K562 (cell line): ENCODE measurements around the gene LRRC3C. TPM values are rescaled to one million over a fixed set of nuclear protein-coding genes. Genes with fewer than 3 reads are reported as not detected.
A peak's percentile ranks its signal among the peaks of the same experiment; 100 is the strongest.

Experiments
- ATAC-seq: fragments of 200-7000 bp; cut with Tn5 transposase; 3 replicates; pipeline ENCODE4 v1.9.1; 2020; ENCODE audit warnings: moderate library complexity
- BruUV-seq: library from RNA; stranded (reverse); fragments of 400-500 nt; replicated peaks from 2 replicates; lab custom pipeline; 2021; lab: Mats Ljungman, UMichigan
- CTCF ChIA-PET: fragments of 300-600 bp; formaldehyde crosslinking; extraction: SDS; loops from one replicate; lab custom pipeline; 2021; ENCODE audit warnings: low intra/inter-chr PET ratio; lab: Yijun Ruan, JAX
- POLR2A ChIA-PET: fragments of 300-600, 350-650 bp; sonication (Branson Sonifier 250); formaldehyde crosslinking; extraction: SDS; loops from one replicate; lab custom pipeline; 2021; ENCODE audit warnings: antibody characterized with exemption, inconsistent platforms; lab: Yijun Ruan, JAX
- DNase-seq, 4 experiments: peaks; one replicate each; pipeline versions ENCODE4 v3.0.0 to v3.0.0-alpha.2; 2011 to 2018; ENCODE audit warnings: low spot score in 3 of 4, mixed read lengths in 3 of 4; ENCODE audit errors: extremely low read depth in 1 of 4
- FAIRE-seq: peaks from 2 replicates; lab custom pipeline; 2011; peaks lifted over from hg19 to GRCh38; lab: Jason Lieb, UNC
- H2AFZ ChIP-seq: 2 replicates; pipeline ENCODE4 v1.6.0; 2011; ENCODE audit warnings: low read depth, low read length, control low read depth, inconsistent platforms
- H3K27ac ChIP-seq: fragments of 200-600 bp; 3 replicates; pipeline ENCODE4 v1.8.0; 2011; ENCODE audit warnings: low read depth, mild to moderate bottlenecking, control low read depth, inconsistent platforms, low read length, moderate library complexity, mixed read lengths; ENCODE audit errors: extremely low read depth
- H3K27me3 ChIP-seq, 2 experiments: fragments of 300-600 bp in 1 of 2; 2 replicates in 1 of 2; 3 replicates in 1 of 2; pipeline versions ENCODE4 v1.6.0 to v1.8.0; 2011; ENCODE audit warnings: inconsistent platforms in 2 of 2, low read length in 2 of 2, mild to moderate bottlenecking in 1 of 2, mixed read lengths in 1 of 2, moderate library complexity in 1 of 2; ENCODE audit not compliant: control insufficient read depth in 2 of 2, insufficient read depth in 2 of 2
- H3K36me3 ChIP-seq: fragments of 300-600 bp; 3 replicates; pipeline ENCODE4 v1.8.0; 2011; ENCODE audit warnings: mild to moderate bottlenecking, low read length, inconsistent platforms; ENCODE audit not compliant: control insufficient read depth, insufficient read depth
- H3K4me1 ChIP-seq, 2 experiments: fragments of 200-600 bp in 1 of 2; replicated peaks in 1 of 2; 2 replicates in 1 of 2; 3 replicates in 1 of 2; pipeline versions ENCODE4 v1.5.1 to v1.8.0; 2011; ENCODE audit warnings: inconsistent platforms in 2 of 2, low read length in 2 of 2, mild to moderate bottlenecking in 1 of 2, mixed read lengths in 1 of 2, moderate library complexity in 1 of 2; ENCODE audit not compliant: control insufficient read depth in 2 of 2, insufficient read depth in 2 of 2
- H3K4me2 ChIP-seq: 2 replicates; pipeline ENCODE4 v1.6.1; 2011; ENCODE audit warnings: low read length, control low read depth, inconsistent platforms, mixed read lengths; ENCODE audit not compliant: insufficient read depth
- H3K4me3 ChIP-seq: fragments of 200-600 bp; sonication (generic), shearing (Covaris generic); 2 replicates; pipeline ENCODE4 v1.5.1; 2016; ENCODE audit warnings: control low read depth, inconsistent platforms
- H3K79me2 ChIP-seq: fragments of 200-600 bp; 3 replicates; pipeline ENCODE4 v1.8.0; 2011; ENCODE audit warnings: low read length, inconsistent platforms; ENCODE audit not compliant: control insufficient read depth, insufficient read depth
- H3K9ac ChIP-seq, 2 experiments: 2 replicates each; pipeline versions ENCODE4 v1.6.0 to v1.6.1; 2011; ENCODE audit warnings: low read depth in 2 of 2, low read length in 2 of 2, control low read depth in 1 of 2, inconsistent platforms in 1 of 2, mild to moderate bottlenecking in 1 of 2, mixed read lengths in 1 of 2; ENCODE audit not compliant: insufficient read depth in 1 of 2
- H3K9me1 ChIP-seq: one replicate; pipeline ENCODE4 v1.6.0; 2011; ENCODE audit warnings: inconsistent platforms, mild to moderate bottlenecking, low read length, moderate library complexity; ENCODE audit not compliant: control insufficient read depth, insufficient read depth
- H3K9me3 ChIP-seq: replicated peaks from 2 replicates; pipeline ENCODE4 v1.5.1; 2011; ENCODE audit warnings: low read depth, low read length, inconsistent platforms; ENCODE audit not compliant: control insufficient read depth, insufficient read depth
- H4K20me1 ChIP-seq: replicated peaks from 2 replicates; pipeline ENCODE4 v1.6.1; 2011; ENCODE audit warnings: low read length, inconsistent platforms, mixed read lengths; ENCODE audit not compliant: control insufficient read depth, insufficient read depth
- MCM7 ChIP-seq, 2 experiments: fragments of 450-650 bp; IDR thresholded peaks; 2 replicates each; pipeline ENCODE4 v1.6.1; 2016 to 2018
- NCOA6 ChIP-seq: fragments of 450-650 bp; IDR thresholded peaks from 2 replicates; pipeline ENCODE4 v1.6.1; 2017; ENCODE audit warnings: mild to moderate bottlenecking
- SP1 ChIP-seq: sonication (generic); formaldehyde crosslinking; IDR thresholded peaks from 2 replicates; pipeline ENCODE4 v1.8.1; 2022; ENCODE audit warnings: mild to moderate bottlenecking, missing genetic modification reagents
- TBP ChIP-seq: optimal IDR thresholded peaks from 2 replicates; pipeline ENCODE3; 2011; ENCODE audit warnings: low read depth, low read length, improper control_type of control experiment
- UBTF ChIP-seq, 2 experiments: IDR thresholded peaks; 2 replicates each; pipeline ENCODE4 v1.6.1; 2012; ENCODE audit warnings: improper control_type of control experiment in 2 of 2, low read depth in 2 of 2, low read length in 2 of 2, borderline replicate concordance in 1 of 2
- ZMIZ1 ChIP-seq, 2 experiments: fragments of 150-350 bp in 1 of 2; IDR thresholded peaks; 2 replicates each; pipeline ENCODE4 v1.6.1; 2012 to 2016; ENCODE audit warnings: low read depth in 2 of 2, low read length in 2 of 2, mild to moderate bottlenecking in 1 of 2, moderate library complexity in 1 of 2
- WGBS: fragments of 100-300 bp; shearing (Covaris generic); methylation state at CpG from one replicate; pipeline ENCODE4 v1.1.6; 2016; ENCODE audit warnings: low coverage, mixed read lengths; ENCODE audit not compliant: insufficient coverage; ENCODE audit errors: missing lambda C conversion rate; 5-methylcytosine and 5-hydroxymethylcytosine counted together
- in situ Hi-C: fragments of 300-500 bp; cut with MboI; formaldehyde crosslinking; loops from 4 replicates; pipeline ENCODE4 v1.15.0; 2018; ENCODE audit warnings: inconsistent platforms, mixed read lengths
- intact Hi-C: fragments of 100-400 bp; cut with micrococcal nuclease; formaldehyde crosslinking; loops from 2 replicates; pipeline ENCODE4 v1.14.2; 2022
- polyA plus RNA-seq, 8 experiments: library from polyadenylated mRNA; depleted of rRNA in 4 of 8; stranded (reverse) in 5 of 8; unstranded in 3 of 8; fragments of >200 nt; fragmentation: Nextera tagmentation in 2 of 8; fragmentation: Illumina TruSeq in 1 of 8; extraction: Ambion mirVana in 2 of 8; extraction: Trizol in 1 of 8; gene quantifications; 2 replicates each; pipeline versions ENCODE4 v1.2.1 to v1.2.3, GENCODE V29; 2011 to 2014; ENCODE audit warnings: inconsistent platforms in 1 of 8, missing spikeins in 1 of 8
- total RNA-seq, 7 experiments: library from RNA; depleted of rRNA in 6 of 7; stranded (reverse); fragments of >200 nt in 6 of 7; fragmentation: Illumina TruSeq in 2 of 7; extraction: Trizol in 2 of 7; gene quantifications; 2 replicates each; pipeline versions ENCODE4 v1.2.1 to v1.2.3, GENCODE V29; 2011 to 2021; ENCODE audit warnings: low replicate concordance in 1 of 7

LRRC3C gene
- total and polyA plus RNA-seq, 9 of the 15 experiments (the other 6 are each of a cell fraction or from before 2014, with no cell fraction given): not detected

- Histone ChIP-seq H3K27me3 (no peaks in the 10 kb centered on the region), H3K27ac (no peak overlapping the region; the same call in 2 of the 3 replicates), H3K9me3 (no peaks in the 10 kb centered on the region), H4K20me1 (0 out of 2 replicates have a peak, but pooled peaks cover 9% of the 10 kb centered on the region), H3K36me3 (peaks cover 45% of the 10 kb centered on the region; the same call in 2 of the 3 replicates), H3K9ac (no peak overlapping the region), H2AFZ (no peak overlapping the region), H3K4me1 (peaks cover 14 to 30% of the 10 kb centered on the region in 2 experiments; a peak in 4 of 5 replicates), H3K4me2 (no peak overlapping the region)
- POLR2A ChIA-PET: interaction anchor here (0.6 kb wide), 1 partner anchor 716 kb away, joined by 4 read pairs; no protein-coding TSS in a partner anchor
- BruUV-seq: TSS peak; percentile 71
- CTCF ChIA-PET: no interaction called here
- FAIRE-seq: no peak
- in situ Hi-C loops: no loop called here
- intact Hi-C loops: no loop called here
- TF ChIP-seq MCM7 (IDR thresholded peaks at IDR 0.05): no peak
- TF ChIP-seq NCOA6: no peak
- no peak for TF ChIP-seq SP1 (CRISPR knock-in tag)
- TF ChIP-seq ZMIZ1 (IDR thresholded peaks at IDR 0.05; ENCODE audit: low read depth in 2 of 2, low read length in 2 of 2): no peak
- no peak for TF ChIP-seq UBTF (IDR thresholded peaks at IDR 0.05; ENCODE audit: borderline replicate concordance in 1 of 2, low read depth in 2 of 2, low read length in 2 of 2)
- no peak for TF ChIP-seq TBP
- TF ChIP-seq, all 486 proteins: peak for 0
- H3K9me1 ChIP-seq: peaks cover 13% of the 10 kb centered on the region
- peaks cover 24% of the 10 kb centered on the region for H3K79me2 ChIP-seq
- DNase-seq: no peak
- no peak overlapping the region for H3K4me3 ChIP-seq
- 82% methylated on average over 5 of the region's 5 CpGs for WGBS
- ATAC-seq: no peak
These were observed 6.2 kb upstream of the LRRC3C start for GRCh38 chr17:39921323-39921722.
